B cell (primary cell): Measurements from ENCODE around the gene ATP6V0E2. TPM values are rescaled to one million over a fixed set of nuclear protein-coding genes. Genes with fewer than 3 reads are reported as not detected.

Experiments
- ATAC-seq: fragments of 200-7000 bp; cut with Tn5 transposase; one replicate; pipeline ENCODE4 v1.10.0; 2021; ENCODE audit warnings: low read depth, mild to moderate bottlenecking, moderate number of reproducible peaks, moderate library complexity
- CTCF ChIA-PET: fragments of 350-600 bp; sonication (Branson Sonifier 250); formaldehyde crosslinking; loops from one replicate; lab custom pipeline; 2021; ENCODE audit warnings: antibody characterized with exemption, inconsistent platforms; lab: Charles Lee
- POLR2A ChIA-PET: fragments of 350-600 bp; sonication (Branson Sonifier 250); formaldehyde crosslinking; loops from one replicate; lab custom pipeline; 2021; ENCODE audit warnings: antibody characterized with exemption; lab: Charles Lee
- DNase-seq: peaks from one replicate; pipeline ENCODE4 v3.0.0; 2013
- H2AFZ ChIP-seq: 2 replicates; pipeline ENCODE4 v1.6.1; 2012; ENCODE audit warnings: mild to moderate bottlenecking, low read depth, low read length; ENCODE audit not compliant: insufficient read depth, poor library complexity, severe bottlenecking
- H3K27ac ChIP-seq, 2 donors: 1 replicate in 1 of 2; 2 replicates in 1 of 2; pipeline ENCODE4 v1.5.1; 2012 to 2013; ENCODE audit warnings: low read length in 2 of 2, mild to moderate bottlenecking in 2 of 2, moderate library complexity in 1 of 2
- H3K27me3 ChIP-seq, 4 experiments: fragments of 200-600 bp in 1 of 4; sonication (generic) in 1 of 4; replicated peaks in 1 of 4; 1 replicate in 2 of 4; 2 replicates in 2 of 4; pipeline versions ENCODE4 v1.6.1 to v1.7.0; 2013 to 2016; ENCODE audit warnings: low read length in 3 of 4, mild to moderate bottlenecking in 2 of 4, mixed read lengths in 1 of 4, moderate library complexity in 1 of 4; ENCODE audit not compliant: insufficient read depth in 4 of 4, control insufficient read depth in 3 of 4; ENCODE audit errors: control extremely low read depth in 1 of 4
- H3K36me3 ChIP-seq, 2 experiments: replicated peaks in 1 of 2; 1 replicate in 1 of 2; 2 replicates in 1 of 2; pipeline versions ENCODE4 v1.6.1 to v1.7.1; 2013; ENCODE audit warnings: low read length in 1 of 2; ENCODE audit not compliant: insufficient read depth in 2 of 2, control insufficient read depth in 1 of 2; ENCODE audit errors: control extremely low read depth in 1 of 2, extremely low read depth in 1 of 2
- H3K4me1 ChIP-seq, 2 donors: fragments of 200-600 bp in 1 of 2; sonication (generic) in 1 of 2; 1 replicate in 1 of 2; 2 replicates in 1 of 2; pipeline versions ENCODE4 v1.5.1 to v1.6.1; 2013 to 2017; ENCODE audit warnings: low read length in 2 of 2; ENCODE audit not compliant: control insufficient read depth in 2 of 2, insufficient read depth in 2 of 2
- H3K4me2 ChIP-seq: replicated peaks from 2 replicates; pipeline ENCODE3; 2012; ENCODE audit warnings: mild to moderate bottlenecking, low read depth, low read length; ENCODE audit not compliant: poor library complexity, severe bottlenecking
- H3K4me3 ChIP-seq, 5 experiments: fragments of 200-600 bp in 1 of 5; sonication (generic) in 1 of 5; 1 replicate in 3 of 5; 2 replicates in 2 of 5; pipeline versions ENCODE4 v1.5.1 to v1.7.0; 2011 to 2016; ENCODE audit warnings: low read length in 4 of 5, mild to moderate bottlenecking in 4 of 5, low read depth in 2 of 5, control low read depth in 1 of 5, moderate library complexity in 1 of 5; ENCODE audit not compliant: insufficient read depth in 1 of 5; ENCODE audit errors: control extremely low read depth in 1 of 5, extremely low read depth in 1 of 5
- H3K79me2 ChIP-seq: fragments of 200-600 bp; sonication (generic); one replicate; pipeline ENCODE4 v1.6.0; 2016; ENCODE audit warnings: low read length; ENCODE audit not compliant: control insufficient read depth, insufficient read depth
- H3K9ac ChIP-seq: fragments of 200-600 bp; sonication (generic); 2 replicates; pipeline ENCODE4 v1.6.1; 2017; ENCODE audit warnings: mild to moderate bottlenecking, low read length, moderate library complexity
- H3K9me3 ChIP-seq, 3 donors: one replicate each; pipeline versions ENCODE4 v1.6.1 to v1.7.1; 2013; ENCODE audit warnings: low read length in 2 of 3; ENCODE audit not compliant: control insufficient read depth in 2 of 3, insufficient read depth in 1 of 3; ENCODE audit errors: control extremely low read depth in 1 of 3
- H4K20me1 ChIP-seq: 2 replicates; pipeline ENCODE4 v1.6.0; 2012; ENCODE audit warnings: mild to moderate bottlenecking, low read length; ENCODE audit not compliant: insufficient read depth, control insufficient read depth, poor library complexity, severe bottlenecking
- H3K27ac Mint-ChIP-seq: one replicate; pipeline ENCODE4 v1.8.0; 2021; ENCODE audit warnings: mixed read lengths
- H3K27me3 Mint-ChIP-seq: one replicate; pipeline ENCODE4 v1.8.0; 2021; ENCODE audit warnings: mixed read lengths
- H3K4me1 Mint-ChIP-seq: one replicate; pipeline ENCODE4 v1.8.0; 2021; ENCODE audit warnings: mixed read lengths
- H3K4me3 Mint-ChIP-seq: one replicate; pipeline ENCODE4 v1.8.0; 2021; ENCODE audit warnings: mixed read lengths
- H3K9me3 Mint-ChIP-seq: one replicate; pipeline ENCODE4 v1.8.0; 2022; ENCODE audit warnings: mixed read lengths; ENCODE audit not compliant: insufficient read depth
- CTCF ChIP-seq: fragments of 200-600 bp; IDR thresholded peaks from one replicate; pipeline ENCODE4 v1.8.0; 2022; ENCODE audit warnings: antibody characterized with exemption, mild to moderate bottlenecking
- EZH2 ChIP-seq: IDR thresholded peaks from 2 replicates; pipeline ENCODE4 v1.6.1; 2012; ENCODE audit warnings: borderline replicate concordance, low read depth, mild to moderate bottlenecking, moderate library complexity, low read length; ENCODE audit not compliant: insufficient read depth, poor library complexity, severe bottlenecking
- whole genome bisulfite sequencing: methylation state at CpG from one replicate; pipeline ENCODE4 v1.1.5; 2013; ENCODE audit warnings: missing lambda C conversion rate; ENCODE audit not compliant: insufficient coverage; 5-methylcytosine and 5-hydroxymethylcytosine counted together
- intact Hi-C: fragments of 100-400 bp; cut with micrococcal nuclease; formaldehyde crosslinking; loops from one replicate; pipeline ENCODE4 v1.10.0; 2022
- polyA plus RNA-seq: library from polyadenylated mRNA; depleted of rRNA; stranded (reverse); fragments of >200 nt; gene quantifications from 2 replicates; pipeline ENCODE4 v1.2.3, GENCODE V29; 2012
- total RNA-seq, 2 donors: library from RNA; stranded (reverse); fragments of 120-200 nt in 1 of 2; gene quantifications; 1 replicate in 1 of 2; 2 replicates in 1 of 2; pipeline versions ENCODE4 v1.2.3 to v1.2.4, GENCODE V29; 2013 to 2022

The ATP6V0E2 gene
- total and polyA plus RNA-seq, 2 donors (not counting 1 experiment from before 2014, with no cell fraction given): 13.5 to 49.6 TPM

- Mint-ChIP-seq H3K9me3 (no peaks in the 10 kb centered on the region), H3K4me1 (no peaks in the 10 kb centered on the region), H3K27ac (no peak overlapping the region), H3K27me3 (peaks cover 8% of the 10 kb centered on the region), H3K4me3 (no peak overlapping the region)
- DNase-seq (no peak), ATAC-seq (no peak)
- Histone ChIP-seq H3K9me3 (no peaks in the 10 kb centered on the region), H4K20me1 (no peaks in the 10 kb centered on the region), H3K79me2 (no peaks in the 10 kb centered on the region), H3K27me3 (no peaks in the 10 kb centered on the region), H3K4me3 (no peak overlapping the region), H3K36me3 (no peaks in the 10 kb centered on the region), H3K9ac (no peak overlapping the region), H3K4me1 (no peaks in the 10 kb centered on the region), H3K4me2 (no peak overlapping the region), H3K27ac (no peak overlapping the region), H2AFZ (no peak overlapping the region)
- ChIA-PET POLR2A (no interaction called here), CTCF (no interaction called here)
- 97% methylated on average over 17 of the region's 19 CpGs for WGBS
- TF ChIP-seq CTCF: no peak
- no peak for TF ChIP-seq EZH2
- intact Hi-C loops: no loop called here
Observed at GRCh38 chr7:149824748-149825566, 48.8 kb upstream of the ATP6V0E2 start.

DNA sequence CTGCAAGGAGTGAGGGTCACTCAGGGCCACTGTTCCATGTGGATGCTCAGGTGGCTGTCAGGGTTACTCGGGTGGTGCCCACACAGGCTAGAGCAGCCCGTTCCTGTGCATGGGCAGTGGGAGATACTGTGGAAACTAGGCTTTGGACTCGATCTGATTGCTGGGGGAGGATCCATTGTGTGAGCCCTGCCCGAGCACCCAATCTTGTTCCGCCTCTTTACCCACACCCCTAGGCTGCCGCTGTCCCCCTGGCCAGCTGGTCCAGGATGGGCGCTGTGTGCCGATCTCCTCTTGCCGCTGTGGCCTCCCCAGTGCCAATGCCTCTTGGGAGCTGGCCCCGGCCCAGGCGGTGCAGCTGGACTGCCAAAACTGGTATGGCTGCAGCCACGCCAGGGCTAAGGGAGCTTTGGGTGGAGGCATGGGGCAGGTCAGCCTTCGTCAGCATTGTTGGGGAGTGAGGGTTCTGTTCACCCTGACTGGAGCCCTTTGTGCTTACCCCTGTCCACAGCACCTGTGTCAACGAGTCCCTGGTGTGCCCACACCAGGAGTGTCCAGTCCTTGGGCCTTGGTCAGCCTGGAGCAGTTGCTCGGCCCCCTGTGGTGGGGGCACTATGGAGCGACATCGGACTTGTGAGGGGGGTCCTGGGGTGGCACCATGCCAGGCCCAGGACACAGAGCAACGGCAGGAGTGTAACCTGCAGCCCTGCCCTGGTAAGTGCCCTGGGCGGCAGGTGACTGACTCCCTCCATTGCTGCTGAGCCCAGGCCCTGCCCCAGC lies 48.0 kb upstream of the ATP6V0E2 start:
- WGBS: 91% methylated on average over 18 of the region's 19 CpGs
- ATAC-seq (no peak), DNase-seq (no peak)
- POLR2A ChIA-PET: no interaction called here
- CTCF ChIA-PET: no interaction called here
- H4K20me1 ChIP-seq: no peaks in the 10 kb centered on the region
- H3K27me3 ChIP-seq: no peaks in the 10 kb centered on the region
- Mint-ChIP-seq H3K4me1 (no peaks in the 10 kb centered on the region), H3K4me3 (no peak overlapping the region), H3K9me3 (no peaks in the 10 kb centered on the region), H3K27ac (no peak overlapping the region), H3K27me3 (peaks cover 8% of the 10 kb centered on the region)
- intact Hi-C loops: no loop called here
- no peak overlapping the region for H3K27ac ChIP-seq
- no peaks in the 10 kb centered on the region for H3K4me1 ChIP-seq
- no peaks in the 10 kb centered on the region for H3K36me3 ChIP-seq
- no peaks in the 10 kb centered on the region for H3K79me2 ChIP-seq
- no peak overlapping the region for H2AFZ ChIP-seq
- H3K9ac ChIP-seq: no peak overlapping the region
- no peaks in the 10 kb centered on the region for H3K9me3 ChIP-seq
- no peak overlapping the region for H3K4me2 ChIP-seq
- no peak for TF ChIP-seq EZH2
- TF ChIP-seq CTCF: no peak
- no peak overlapping the region for H3K4me3 ChIP-seq
